HG03175 (cell line): Measurements from ENCODE around the gene GEMIN7.

Experiments
- ATAC-seq: cut with Tn5 transposase; IDR thresholded peaks from one replicate; pipeline ENCODE4 v1.9.1; 2021; ENCODE audit warnings: mild to moderate bottlenecking, moderate library complexity; ENCODE audit not compliant: unreplicated experiment

Gene GEMIN7

DNA sequence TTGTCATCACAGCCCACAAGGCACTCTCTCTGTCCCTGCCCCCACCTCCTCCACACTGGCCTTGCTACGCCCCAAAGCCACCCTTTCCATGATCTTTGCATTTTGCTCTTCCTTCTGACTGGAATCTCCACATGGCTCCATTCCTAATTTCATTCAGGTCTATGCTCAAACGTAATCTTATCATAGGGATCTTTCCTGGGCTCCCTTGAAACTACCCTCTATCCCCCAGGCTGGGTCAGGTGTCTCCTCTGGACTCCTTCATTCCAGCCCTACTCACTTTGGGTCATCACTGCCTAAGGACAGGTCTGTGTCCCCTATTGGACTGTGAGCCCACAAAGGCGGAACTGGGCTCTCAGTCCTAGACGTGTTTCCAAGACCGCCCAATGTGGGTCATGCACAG, 3.1 kb downstream of the GEMIN7 start:
- no peak for ATAC-seq

DNA sequence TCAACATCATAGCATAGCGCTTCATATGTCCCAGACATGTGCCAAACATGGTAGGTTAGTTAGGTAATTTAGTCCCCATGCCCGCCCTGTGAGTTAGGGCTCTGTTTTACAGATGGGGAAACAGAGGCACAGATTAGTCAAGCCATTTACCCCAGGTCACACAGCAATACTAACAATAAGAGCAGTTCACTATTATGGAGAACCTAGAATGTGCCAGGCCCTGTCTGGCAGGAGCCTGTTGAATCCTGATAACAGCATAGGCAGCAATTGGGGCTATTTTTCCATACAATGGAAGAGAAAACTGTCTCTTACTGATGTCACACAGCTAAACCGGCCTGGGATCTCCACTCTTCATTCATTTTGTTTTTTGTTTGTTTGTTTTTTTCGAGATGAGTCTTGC, 7.4 kb downstream of the GEMIN7 start:
- ATAC-seq, result no peak

DNA sequence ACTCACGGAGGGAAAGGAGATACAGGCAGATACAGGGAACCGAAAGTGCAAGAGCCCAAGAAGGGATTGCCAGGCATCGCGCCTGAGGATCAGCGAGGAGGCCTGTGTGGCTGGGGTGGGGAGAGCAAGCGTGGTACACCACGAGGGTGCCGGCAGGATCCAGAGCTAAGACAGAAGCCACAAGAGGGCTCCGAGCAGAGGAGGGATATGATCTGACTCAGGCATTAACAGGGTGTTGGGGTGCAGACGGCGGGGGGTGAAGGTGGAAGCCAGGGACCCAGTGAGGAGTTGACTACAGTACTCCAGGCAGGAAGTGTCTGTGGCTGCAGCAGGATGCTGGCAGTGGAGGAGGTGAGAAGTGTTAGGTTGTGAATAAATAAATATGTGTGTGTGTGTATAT, 8.5 kb downstream of the GEMIN7 start:
- ATAC-seq, result no peak

DNA sequence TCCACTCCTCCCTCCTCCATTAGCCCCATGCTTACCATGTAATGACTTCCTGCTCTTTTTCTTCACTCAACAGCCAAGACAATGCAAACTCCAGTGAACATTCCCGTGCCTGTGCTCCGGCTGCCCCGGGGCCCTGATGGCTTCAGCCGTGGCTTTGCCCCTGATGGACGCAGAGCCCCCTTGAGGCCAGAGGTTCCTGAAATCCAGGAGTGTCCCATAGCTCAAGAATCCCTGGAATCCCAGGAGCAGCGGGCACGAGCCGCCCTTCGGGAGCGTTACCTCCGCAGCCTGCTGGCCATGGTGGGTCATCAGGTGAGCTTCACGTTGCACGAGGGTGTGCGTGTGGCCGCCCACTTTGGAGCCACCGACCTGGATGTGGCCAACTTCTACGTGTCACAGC, 11.0 kb downstream of the GEMIN7 start:
- no peak for ATAC-seq

DNA sequence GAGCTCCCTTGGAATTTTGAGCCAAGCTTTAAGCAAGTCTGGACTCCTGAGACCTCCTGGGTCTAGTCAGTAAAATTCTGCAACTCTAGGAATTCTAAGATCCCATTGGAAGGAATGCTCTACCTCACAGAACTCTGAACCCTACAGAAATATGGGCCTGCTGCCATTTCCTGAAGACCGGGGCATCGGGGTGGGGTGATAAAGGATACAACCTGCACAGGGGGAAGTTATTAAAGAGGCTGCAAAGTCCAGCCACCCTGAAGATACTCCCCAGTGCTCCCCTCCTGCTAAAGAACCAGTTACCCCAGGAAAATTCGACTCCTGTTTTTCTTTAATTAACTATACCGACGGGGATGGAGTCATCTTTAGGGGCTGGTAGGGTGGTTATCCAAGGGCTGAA, 11.5 kb downstream of the GEMIN7 start:
- no peak for ATAC-seq

DNA sequence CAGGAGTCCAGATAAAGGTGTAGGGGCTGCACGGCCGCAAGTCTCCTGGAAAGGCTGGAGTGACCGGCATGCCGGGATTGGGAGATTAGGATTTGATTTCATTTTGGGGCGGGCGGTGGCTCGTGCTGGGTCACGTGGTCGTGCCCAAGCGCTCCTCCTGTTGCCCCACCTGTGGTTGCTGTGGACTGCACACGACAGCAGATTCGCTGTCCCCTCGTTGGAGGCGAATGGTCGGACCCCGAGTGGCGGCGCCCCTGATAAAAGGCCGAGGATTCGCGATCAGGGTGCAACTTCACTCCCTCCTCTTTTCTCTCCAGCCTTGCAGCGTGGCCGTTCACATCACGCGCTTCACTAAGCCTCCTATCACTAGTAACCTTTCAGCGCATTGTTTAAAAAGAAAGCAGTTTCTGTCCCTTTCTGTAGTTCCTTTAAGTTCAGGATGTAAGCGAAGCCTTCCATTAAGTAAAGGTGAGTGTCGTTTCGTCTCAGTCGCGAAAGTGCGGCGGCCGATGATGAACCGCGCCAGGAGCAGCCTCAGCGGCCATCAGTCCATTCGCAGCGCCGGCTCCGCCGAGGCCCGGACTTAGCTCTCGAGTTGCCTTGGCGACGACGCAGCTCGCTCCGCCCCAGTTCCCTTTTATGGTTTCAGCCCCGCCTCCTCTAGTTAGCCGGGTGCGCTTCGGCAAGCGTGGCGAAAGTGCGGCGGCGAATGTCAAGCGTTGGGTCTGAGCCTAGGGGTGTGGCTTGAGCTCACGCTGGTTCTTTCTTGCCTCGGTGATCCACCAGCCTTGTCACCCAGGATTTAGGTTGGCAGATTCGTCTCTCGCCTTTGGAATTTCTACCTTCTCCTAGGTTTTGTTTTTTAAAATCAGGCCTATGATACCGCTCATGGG, 12.2 kb downstream of the GEMIN7 start:
- peak; percentile 66 for ATAC-seq

DNA sequence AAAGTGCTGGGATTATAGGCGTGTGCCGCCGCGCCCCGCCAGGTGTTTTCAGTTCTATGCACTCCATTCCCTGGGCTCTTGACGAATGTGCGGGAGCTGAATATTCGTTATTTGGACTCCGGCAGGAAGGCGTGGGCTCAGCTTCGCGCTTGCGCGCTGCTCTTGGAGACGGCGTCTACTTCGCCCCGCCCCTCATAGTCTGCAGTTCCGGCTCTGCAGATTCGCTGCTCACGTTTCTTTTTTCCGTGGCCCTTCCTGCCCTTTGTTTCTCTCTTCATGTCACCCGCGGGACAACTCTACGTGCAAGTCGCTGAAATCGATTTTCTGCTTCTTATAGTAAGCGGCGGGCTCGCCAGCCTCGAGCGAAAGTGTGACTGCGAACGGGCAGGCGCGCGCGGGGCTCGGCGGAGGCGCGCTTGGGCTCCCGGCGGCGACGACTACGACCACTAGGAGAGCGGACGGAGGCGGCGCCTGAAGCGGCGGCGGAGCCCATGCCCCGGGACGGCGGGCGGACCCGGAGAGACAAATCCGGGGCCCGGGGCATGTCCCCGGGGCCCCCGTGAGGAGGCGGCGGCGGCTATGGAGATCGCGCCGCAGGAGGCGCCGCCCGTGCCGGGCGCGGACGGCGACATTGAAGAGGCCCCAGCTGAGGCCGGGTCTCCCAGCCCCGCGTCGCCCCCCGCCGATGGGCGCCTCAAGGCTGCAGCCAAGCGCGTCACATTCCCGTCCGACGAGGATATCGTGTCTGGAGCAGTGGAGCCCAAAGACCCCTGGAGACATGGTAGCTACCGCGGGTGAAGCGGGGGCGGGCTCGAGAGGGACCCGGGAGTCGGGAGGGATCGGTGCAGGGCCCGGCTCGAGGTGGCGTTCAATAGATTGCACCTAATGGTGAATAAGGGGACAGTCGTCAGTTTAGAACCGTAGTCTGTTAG, 14.0 kb downstream of the GEMIN7 start, which contains the start of gene PPP1R37:
Gene PPP1R37 (plus strand): TSS at position 433 of the 932 bp plus-strand sequence. CDS start 147 bp downstream, at position 580.
- ATAC-seq, result peak; percentile 61

DNA sequence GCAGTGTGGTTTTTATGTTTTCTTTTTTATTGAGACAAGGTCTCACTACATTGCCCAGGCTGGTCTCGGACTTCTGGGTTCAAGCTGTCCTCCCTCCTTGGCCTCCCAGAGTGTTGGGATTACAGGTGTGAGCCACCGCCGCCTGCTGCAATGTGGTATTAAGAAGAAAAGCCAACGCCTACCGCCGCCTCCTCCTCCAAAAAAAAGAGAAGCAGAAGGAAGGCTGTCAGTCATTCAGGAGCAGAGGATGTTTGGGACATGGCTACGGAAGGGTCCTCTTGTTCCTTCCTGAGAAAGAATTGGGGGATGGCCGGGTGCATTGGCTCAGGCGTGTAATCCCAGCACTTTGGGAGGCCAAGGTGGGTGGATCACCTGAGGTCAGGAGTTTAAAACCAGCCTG, 15.1 kb downstream of the GEMIN7 start:
- no peak for ATAC-seq

DNA sequence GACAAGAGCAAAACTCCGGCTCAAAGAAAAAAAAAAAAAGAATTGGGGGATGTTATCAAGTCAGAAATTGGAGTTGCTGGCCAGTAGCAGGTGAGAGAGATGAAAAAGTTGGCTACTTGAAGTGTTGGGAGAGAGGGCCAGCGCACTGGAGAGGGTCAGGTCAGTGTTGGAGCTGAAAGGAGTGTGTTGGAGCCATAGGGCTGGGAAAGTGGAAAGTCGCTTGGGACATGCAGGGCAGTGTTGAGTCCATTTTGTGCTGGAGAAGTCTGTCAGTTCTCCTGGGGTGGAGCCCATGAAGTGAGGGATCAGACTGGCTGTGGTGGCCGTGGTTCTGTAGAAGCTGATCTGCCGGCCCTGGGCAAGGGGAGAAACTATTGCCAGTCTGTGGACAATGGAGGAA, 15.6 kb downstream of the GEMIN7 start:
- no peak for ATAC-seq

DNA sequence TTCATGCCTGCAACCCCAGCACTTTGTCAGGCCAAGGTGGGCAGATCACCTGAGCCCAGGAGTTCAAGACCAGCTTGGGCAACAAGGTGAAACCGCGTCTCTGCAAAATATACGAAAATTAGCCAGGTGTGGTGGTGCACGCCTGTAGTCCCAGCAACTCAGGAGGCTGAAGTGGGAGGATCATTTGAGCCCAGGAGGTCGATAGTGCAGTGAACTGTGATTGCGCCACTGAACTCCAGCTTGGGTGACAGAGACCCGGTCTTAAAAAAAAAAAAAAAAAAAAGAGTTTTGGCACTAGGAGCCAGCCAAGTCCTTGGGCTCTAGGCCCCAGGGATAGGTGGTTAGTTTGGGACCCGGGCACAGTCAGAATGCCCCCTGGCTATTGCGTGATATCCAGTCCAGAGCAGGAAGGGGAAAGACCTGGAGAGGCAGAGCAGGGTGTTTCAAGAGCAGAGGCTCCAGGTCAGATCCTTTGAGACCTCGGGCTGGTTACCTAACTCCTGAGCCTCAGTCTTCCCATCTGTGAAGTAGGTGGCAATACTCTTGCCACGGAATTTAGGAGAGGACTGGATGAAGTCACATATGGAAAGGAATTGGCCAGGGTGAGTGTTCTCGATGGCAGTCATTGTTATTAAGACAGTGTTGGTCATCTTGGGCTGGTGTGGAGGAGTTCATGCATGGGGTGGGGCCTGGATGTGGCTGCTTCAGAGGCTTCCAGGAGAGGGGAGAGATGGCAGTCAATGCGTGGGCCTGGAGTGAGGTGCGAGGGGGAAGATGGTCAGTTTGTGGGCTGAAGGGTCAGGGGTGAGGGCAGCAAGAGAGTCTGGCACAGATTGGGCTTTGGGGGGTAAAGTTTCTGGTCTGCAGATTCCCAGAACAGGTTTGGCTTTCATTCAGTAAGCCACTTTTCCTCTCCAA, 16.7 kb downstream of the GEMIN7 start:
- no peak for ATAC-seq

DNA sequence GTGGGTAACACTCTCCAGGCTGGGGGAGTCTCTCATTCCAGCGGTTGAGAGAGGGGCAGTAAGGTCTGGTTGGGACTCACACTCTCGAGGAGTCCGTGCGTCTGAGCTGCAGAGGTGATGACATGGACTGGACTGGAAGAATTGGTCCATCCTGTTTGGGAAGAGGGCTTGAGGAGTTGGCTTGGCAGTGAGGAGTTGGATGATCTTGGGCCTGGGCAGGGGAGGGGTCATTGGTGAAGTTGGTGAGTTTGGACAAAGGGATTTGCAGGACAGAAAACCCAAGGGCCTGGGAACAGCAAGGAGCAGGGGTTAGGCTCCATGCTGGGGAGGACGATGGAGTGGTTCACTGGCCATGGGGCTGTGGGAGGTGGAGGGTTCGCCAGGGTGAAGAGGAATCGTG, 17.6 kb downstream of the GEMIN7 start:
- no peak for ATAC-seq

DNA sequence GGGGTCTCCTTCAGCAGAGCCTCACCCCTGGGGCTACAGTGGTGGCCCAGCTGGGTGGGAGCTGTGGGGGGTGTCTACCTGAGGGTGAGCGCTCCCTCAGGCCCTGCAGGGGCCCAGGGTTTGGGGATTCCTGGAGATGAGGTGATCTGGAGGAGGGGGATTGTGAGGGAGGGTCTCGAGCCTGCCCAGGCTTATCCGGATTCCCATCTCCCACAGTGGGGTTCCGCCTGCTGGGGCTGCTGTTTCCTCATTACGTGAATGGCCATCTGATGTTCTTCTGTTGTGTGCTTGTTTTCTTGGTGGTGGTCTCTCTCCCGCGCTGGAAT, 18.4 kb downstream of the GEMIN7 start:
- no peak for ATAC-seq

DNA sequence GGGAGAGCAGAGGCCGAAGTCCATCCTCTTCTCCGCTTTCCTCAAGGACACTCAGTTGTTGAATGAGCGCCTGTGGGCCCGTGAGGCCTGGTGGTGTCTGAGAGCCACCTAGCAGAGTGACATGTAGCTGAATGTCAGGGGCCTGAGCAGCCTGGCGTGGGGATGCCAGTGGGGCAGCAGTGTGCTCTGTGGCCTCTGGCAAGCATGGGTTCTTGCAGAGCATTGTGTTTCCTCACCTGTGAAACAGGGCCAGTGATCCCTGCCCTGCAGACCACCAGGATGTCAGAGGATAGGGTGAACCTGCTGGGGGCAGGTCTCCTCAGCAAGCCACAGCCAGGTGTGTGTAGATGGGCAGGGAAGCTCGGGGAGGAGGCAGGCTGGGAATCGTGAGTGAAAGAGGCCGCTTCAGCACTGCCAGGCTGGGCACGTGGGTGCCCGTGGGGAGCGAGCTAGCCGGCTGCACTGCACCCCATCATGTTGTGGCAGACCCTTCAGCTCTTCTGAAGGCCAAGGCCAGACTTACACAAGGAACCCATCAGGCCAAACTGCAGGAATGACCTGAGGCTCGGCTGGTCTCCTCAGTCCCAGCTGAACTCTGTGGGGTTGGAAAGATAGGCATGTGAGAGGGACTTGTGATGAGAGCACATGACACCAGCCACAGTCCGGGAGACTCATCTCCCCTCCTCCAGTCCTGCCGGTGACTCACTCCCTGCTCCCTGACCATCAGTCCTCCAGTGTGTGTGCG, 18.9 kb downstream of the GEMIN7 start:
- no peak for ATAC-seq

DNA sequence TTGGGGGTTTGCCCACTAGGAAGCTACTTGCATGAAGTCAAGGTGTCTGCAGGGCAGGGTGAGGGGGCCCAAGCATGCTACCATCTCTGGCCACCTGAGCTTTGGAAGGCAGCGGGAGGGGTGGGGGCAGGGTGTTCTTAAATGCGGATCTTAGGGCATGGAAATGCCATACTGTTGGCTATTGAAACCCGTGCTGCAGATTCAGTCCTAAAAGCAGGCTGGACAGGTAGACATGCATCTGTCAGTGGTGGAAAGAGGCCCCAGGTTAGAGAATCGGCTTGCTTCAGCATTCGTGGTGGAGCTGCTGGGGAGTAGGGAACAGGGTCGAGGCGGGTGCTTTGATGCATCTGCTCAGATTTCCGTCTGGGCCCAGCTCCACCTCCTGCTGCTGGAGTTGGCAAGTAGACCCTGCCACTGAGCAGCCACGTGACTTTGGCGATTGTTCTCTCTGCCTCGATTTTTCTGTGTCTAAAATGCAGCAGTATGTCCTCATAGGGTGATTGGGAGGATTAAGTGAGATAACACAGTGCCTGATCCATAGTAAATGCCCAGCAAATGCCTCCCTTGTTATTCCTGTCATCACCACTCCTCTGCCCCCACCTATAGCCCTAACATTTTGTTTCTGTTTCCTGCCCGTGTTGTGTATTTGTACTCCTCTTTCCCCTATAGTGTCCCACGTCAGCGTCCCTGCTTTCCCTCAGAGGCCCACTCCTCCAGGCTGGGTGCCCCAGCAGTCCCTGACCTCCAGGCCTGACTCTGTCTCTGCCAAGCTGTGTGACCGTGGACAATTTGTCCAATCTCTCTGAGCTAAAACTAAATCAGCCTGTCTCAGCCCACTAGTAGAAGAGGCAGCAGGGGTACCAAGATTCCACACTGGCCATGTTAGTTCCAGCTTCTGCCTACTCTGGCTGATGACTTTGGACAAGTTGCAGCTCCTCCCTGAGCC, 19.7 kb downstream of the GEMIN7 start:
- no peak for ATAC-seq

DNA sequence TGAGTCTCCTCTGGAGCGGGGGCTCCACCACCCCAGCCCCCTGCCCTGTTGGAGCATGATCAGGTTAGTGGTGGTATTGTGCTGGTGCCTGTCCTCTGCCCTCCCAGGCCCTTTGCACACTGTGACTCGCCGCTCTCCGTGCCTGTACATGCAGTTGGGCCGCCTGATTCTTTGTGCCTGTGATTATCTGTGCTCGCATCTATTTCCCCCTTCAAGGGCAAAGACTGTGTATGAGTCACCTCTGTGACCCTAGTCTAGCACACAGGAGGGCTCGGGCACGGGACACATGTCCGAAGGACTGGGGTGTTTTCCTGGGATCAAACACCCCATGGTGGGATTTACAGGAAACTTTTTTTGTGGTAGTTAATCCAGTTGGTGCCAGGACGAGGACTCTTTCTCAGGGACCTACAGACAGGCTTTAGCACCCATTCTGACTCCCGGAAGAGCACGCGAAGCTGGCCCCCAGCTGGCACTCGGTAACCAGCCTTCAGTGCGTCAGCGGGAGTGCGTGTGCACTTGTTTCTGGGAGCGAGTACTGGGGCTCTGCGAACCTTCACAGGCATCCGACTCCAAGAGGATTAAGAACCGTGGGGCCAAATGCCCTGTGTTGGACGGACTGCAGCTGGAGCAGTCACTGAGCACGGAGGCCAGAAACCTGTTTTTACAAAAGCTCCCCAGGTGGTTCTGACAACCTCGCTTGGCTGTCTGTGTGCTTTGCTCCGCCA, 20.6 kb downstream of the GEMIN7 start:
- ATAC-seq, result no peak

DNA sequence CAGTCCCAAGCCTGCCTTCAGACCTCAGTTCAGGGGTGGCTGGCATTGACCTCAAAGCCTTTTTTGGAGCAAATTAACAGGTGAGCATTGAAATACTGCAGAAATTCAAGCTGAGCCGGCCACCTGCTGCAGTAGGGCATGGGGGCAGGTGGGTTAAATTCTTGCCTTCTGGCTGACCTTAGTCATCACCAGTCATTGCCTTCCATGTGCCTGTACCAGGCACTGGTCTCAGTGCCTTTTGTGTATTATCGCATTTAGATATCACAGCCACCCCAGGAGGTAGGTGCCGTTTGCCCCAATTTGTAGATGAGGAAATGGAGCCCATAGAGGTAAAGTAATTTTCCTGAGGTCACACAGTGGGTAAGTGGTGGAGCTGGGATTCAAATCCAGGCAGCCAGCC, 21.1 kb downstream of the GEMIN7 start:
- no peak for ATAC-seq

DNA sequence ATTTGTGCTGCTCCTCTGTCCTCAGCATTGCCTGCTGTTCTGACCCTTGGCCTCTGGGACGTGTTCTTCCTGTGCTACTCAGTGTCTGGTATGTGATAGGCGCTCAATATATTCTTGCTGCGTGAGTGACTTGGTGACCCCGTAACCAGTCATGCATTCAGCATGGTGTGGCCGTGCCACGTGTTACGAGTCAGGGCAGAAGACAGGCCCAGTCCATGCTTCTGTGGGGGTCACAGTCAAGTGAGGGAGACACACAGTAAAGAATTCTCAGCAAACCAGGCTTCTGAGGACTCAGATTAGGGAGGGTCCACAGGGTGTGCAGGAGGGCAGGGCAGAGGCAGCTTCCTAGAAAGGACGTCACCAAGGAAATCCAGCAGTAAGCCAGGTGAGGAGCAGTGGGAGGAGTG, 21.8 kb downstream of the GEMIN7 start:
- ATAC-seq, result no peak

DNA sequence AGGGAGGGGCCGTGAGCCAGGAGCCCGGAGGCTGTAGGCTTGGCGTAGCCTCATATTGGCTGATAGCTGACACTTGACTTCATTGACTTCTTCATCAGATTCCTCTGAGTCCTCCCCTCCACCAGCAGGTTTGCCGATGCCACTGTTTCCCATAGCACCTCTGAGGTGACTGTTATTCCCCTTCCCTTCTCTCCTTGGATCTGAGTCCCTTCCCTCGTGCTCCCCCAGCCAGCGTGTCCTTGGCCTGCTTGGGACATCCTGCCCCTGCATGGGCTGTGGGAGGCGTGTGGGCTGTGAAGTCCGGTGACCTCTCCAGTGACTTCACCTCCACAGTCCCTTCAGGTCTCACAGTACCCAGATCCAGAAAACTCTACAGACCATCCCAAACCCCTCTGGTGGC, 22.7 kb downstream of the GEMIN7 start:
- no peak for ATAC-seq
